Measurements from ENCODE around the gene SEBOX.

DNA sequence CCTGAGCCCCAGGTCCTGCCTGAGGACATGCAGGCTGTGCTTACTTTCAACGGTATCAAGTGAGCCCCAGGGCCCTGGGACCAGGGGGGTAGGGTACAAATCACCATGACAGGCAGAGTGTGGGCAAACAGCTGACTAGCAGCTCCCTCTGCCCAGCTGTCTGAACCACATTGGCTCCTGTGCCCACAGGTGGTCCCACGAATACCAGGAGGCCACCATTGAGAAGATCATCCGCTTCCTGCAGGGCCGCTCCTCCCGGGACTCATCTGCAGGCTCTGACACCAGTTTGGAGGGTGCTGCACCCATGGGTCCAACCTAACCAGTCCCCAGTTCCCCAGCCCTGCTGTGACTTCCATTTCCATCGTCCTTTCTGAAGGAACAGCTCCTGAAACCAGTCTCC is 31.0 kb upstream of the SEBOX start:
- no peak for TF ChIP-seq YY1 (IDR thresholded peaks at IDR 0.05; ENCODE audit: insufficient read depth, insufficient read length)
- no peak for TF ChIP-seq ZNF274 (IDR thresholded peaks at IDR 0.05; ENCODE audit: low read depth, low read length)

Measured in NT2/D1 (cell line).